Pons (tissue), 1 donor: ENCODE measurements around the gene SGSM2.

ENCODE experiments used
- DNase-seq: peaks from one replicate; pipeline ENCODE4 v3.0.0-alpha.2; 2016; ENCODE audit warnings: low spot score

The SGSM2 gene

DNA sequence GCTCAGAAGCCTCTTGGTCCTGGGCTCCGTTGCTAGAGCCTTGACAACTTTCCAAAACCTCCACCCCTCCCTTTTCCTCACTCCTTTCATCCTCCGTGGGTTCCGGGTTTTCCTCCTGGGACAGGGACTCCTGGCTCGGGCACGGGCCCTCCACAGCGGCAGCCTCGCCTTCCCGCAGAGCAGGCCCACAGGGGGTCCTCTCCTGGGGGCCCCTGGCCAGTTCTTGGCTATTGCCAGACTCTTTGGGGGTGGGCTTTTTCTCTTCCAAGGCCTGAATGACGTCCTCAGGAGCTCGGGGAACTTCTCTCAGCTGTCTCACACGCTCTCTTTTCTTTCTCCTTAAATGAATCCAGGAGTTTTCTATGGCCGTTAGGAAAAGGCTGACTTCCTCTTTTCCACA, 82.9 kb downstream of the SGSM2 start:
- DNase-seq: no peak

DNA sequence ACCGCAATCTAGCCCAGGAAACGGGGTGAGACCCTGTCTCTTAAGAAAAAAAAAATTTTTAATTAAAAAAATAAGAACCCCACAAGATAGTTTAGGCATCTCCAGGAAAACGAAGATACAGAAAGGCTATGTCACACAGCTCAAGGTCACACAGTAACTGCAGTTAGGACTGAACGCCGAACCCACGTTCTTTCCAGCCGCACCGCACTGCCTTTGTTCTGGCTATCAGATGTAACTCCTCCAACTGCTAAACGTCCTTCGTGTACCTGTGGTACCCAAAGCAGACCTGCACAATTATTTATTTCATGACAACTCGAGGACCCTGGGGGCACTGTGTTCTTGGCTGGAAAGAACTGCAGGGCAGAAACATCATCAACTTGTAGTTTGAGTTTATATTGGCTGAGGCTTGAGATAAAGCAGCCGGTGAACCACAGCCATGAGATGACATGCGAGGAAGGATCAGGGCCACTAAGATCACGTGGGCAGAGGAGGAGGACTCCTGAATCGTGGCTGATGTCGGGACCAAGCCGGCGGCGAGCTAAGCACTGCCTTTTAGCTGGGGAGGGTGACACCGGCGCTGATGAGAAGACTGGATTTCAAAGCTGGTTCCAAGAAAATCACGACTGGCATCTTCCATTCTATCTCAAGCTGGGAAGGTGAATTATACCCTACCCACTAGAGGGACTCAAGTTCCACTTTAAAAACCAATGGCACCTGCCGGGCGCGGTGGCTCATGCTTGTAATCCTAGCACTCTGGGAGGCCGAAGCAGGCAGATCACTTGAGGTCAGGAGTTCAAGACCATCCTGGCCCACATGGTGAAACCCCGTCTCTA, 84.2 kb downstream of the SGSM2 start:
- no peak for DNase-seq

GRCh38 chr17:2423271-2423670, 86.0 kb downstream of the SGSM2 start:
- DNase-seq: no peak

DNA sequence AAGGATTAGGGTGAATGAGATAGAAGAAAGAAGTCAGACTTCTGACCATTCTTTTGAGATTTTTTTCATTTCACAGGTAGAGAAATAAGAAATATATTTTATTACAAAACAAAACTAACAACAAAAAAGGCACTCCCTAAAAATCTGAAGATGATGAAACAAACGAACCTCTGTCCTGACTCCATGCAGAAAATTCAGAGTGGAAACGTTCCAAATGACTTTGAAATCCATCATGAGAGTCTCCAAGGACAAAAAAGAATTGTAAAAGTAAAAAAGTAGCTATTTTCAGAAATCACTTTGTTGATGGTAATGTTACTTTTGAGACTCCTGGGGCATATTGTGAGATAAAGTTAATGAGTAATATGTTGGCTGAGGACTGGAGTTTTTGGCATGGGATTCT, 89.9 kb downstream of the SGSM2 start:
- DNase-seq: no peak

DNA sequence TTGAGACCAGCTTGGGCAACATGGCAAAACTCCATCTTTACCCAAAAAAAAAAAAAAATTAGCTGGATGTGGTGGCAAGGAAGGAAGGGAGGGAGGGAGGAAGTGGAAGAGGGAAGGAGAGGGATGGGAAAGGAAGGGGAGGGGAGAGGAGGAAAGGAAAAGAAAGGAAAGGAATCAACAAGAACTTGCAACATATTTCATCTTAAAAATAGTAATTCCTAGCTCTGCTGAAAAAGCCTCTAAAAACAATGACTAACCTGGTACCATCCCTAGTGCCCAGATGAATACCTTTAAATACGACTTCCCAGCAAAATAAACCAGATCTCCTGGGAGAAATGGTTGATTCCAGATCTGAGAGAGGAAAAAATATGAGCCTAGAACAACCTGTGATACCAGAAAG, 90.6 kb downstream of the SGSM2 start:
- no peak for DNase-seq
